ENCODE results near the gene FBLN1. TPM values are rescaled to one million over a fixed set of nuclear protein-coding genes. Genes with fewer than 3 reads are reported as not detected.

FBLN1 gene
- total and polyA plus RNA-seq, 2 donors (not counting 1 experiment from before 2014, with no cell fraction given): not detected

DNA sequence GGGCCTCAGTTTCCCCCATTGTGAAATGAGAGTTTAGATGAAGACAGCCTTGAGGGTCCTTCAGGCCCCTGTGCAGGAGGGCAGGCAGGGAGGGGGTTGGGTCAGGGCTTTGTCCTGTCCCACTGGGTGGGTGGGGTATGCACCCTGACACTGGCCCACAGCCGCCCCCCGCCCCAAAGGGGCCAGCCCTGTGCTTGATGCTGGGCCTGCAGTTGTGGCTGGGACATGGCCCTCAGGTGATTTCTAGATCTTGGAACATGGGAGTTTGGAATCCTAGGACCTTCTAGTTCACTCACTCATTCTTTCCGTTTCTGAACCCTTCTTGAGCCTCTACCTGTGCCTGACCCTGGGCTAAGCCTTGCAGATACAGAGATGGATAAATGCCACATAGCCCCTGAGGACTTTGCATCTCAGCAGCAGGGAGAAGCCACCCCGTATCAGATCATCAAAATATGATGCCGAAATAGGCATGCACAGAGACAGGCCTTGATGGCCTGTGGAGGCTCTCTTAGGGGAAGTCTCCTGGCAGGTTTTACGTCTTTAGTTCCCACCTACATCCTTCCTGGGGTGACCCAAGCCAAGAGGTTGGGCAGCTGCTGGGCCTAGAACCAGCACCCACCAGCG, 76.0 kb downstream of the FBLN1 start:
- Histone ChIP-seq H3K36me3 (replicated peaks in 1 of 2; ENCODE audit: control extremely low read depth in 1 of 2, control insufficient read depth in 1 of 2, extremely low read depth in 1 of 2, insufficient read depth in 2 of 2, low read length in 1 of 2) (no peaks in the 10 kb centered on the region), H3K4me2 (replicated peaks; ENCODE audit: low read depth, low read length, poor library complexity, severe bottlenecking) (no peak overlapping the region)
- CTCF ChIA-PET: interaction anchor here (0.6 to 1.7 kb wide), 10 partner anchors 16 to 538 kb away, joined by 3 to 5 read pairs (median 3); no protein-coding TSS in a partner anchor

DNA sequence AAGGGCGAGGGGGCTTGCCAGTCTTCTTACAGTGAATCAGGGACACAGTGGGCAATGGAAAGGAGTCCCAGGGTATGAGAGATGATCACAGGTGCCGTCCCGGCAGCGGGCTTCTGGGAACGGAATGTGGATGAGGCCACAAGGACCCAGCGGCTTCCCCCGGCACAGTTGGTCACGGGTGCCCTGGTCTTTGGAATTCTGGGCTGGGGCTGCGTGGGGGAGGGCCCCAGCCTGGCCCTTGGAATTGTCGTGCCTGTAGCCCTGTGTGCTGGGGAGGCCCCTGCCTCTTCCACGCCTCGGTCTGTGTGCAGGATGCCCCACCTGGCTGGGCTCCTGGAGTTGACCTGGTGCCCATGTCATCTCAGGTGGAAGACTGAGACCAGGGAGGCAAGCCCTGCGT, 76.6 kb downstream of the FBLN1 start:
- H3K4me1 Mint-ChIP-seq: peaks cover 11% of the 10 kb centered on the region
- no peak overlapping the region for H3K9ac ChIP-seq (ENCODE audit: low read length)
- H4K20me1 ChIP-seq (ENCODE audit: control insufficient read depth, insufficient read depth, low read length, poor library complexity, severe bottlenecking): no peaks in the 10 kb centered on the region
- no peak overlapping the region for H3K4me2 ChIP-seq (replicated peaks; ENCODE audit: low read depth, low read length, poor library complexity, severe bottlenecking)
- no peak overlapping the region for H3K27ac ChIP-seq (ENCODE audit: low read length in 2 of 2)
- CTCF ChIA-PET: interaction anchor here (0.9 kb wide), 1 partner anchor 537 kb away, joined by 3 read pairs; no protein-coding TSS in a partner anchor
- no peak for ATAC-seq (ENCODE audit: low read depth)
- DNase-seq: no peak
- H3K27me3 Mint-ChIP-seq: peaks cover 20% of the 10 kb centered on the region
- H3K4me1 ChIP-seq (ENCODE audit: control insufficient read depth in 2 of 2, insufficient read depth in 2 of 2, low read length in 2 of 2): peaks cover 16 to 17% of the 10 kb centered on the region in 2 donors
- no peaks in the 10 kb centered on the region for H3K79me2 ChIP-seq (ENCODE audit: control insufficient read depth, insufficient read depth, low read length)
- no peak overlapping the region for H2AFZ ChIP-seq (ENCODE audit: insufficient read depth, low read depth, low read length, poor library complexity, severe bottlenecking)
- intact Hi-C loops (cut with micrococcal nuclease): loop anchor here (5.0 kb wide), 1 partner anchor 322 kb away; no protein-coding TSS in a partner anchor
- H3K4me3 Mint-ChIP-seq: no peak overlapping the region
- POLR2A ChIA-PET: no interaction called here
- H3K9me3 ChIP-seq (ENCODE audit: control extremely low read depth in 1 of 3, control insufficient read depth in 2 of 3, insufficient read depth in 1 of 3, low read length in 2 of 3): peaks cover 0 to 30% (median 18%) of the 10 kb centered on the region in 3 donors
- peaks cover 3% of the 10 kb centered on the region for H3K9me3 Mint-ChIP-seq (ENCODE audit: insufficient read depth)
- 94% methylated on average over 13 of the region's 13 CpGs for WGBS (ENCODE audit: insufficient coverage)
- TF ChIP-seq, protein P1, sequence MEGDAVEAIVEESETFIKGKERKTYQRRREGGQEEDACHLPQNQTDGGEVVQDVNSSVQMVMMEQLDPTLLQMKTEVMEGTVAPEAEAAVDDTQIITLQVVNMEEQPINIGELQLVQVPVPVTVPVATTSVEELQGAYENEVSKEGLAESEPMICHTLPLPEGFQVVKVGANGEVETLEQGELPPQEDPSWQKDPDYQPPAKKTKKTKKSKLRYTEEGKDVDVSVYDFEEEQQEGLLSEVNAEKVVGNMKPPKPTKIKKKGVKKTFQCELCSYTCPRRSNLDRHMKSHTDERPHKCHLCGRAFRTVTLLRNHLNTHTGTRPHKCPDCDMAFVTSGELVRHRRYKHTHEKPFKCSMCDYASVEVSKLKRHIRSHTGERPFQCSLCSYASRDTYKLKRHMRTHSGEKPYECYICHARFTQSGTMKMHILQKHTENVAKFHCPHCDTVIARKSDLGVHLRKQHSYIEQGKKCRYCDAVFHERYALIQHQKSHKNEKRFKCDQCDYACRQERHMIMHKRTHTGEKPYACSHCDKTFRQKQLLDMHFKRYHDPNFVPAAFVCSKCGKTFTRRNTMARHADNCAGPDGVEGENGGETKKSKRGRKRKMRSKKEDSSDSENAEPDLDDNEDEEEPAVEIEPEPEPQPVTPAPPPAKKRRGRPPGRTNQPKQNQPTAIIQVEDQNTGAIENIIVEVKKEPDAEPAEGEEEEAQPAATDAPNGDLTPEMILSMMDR (IDR thresholded peaks at IDR 0.05): no peak
- no peak for TF ChIP-seq EZH2 (IDR thresholded peaks at IDR 0.05; ENCODE audit: borderline replicate concordance, insufficient read depth, low read depth, low read length, poor library complexity, severe bottlenecking)
- H3K27me3 ChIP-seq (replicated peaks in 1 of 4; ENCODE audit: control extremely low read depth in 1 of 4, control insufficient read depth in 3 of 4, insufficient read depth in 4 of 4, low read length in 3 of 4): peaks cover 0 to 29% (median 7%) of the 10 kb centered on the region in 4 experiments
- no peak overlapping the region for H3K27ac Mint-ChIP-seq
- H3K36me3 ChIP-seq (replicated peaks in 1 of 2; ENCODE audit: control extremely low read depth in 1 of 2, control insufficient read depth in 1 of 2, extremely low read depth in 1 of 2, insufficient read depth in 2 of 2, low read length in 1 of 2): no peaks in the 10 kb centered on the region
- no peak overlapping the region for H3K4me3 ChIP-seq (ENCODE audit: control extremely low read depth in 1 of 5, extremely low read depth in 1 of 5, insufficient read depth in 1 of 5, low read depth in 2 of 5, low read length in 4 of 5)

More for the DNA sequence above, 76.0 kb downstream of the FBLN1 start:
- intact Hi-C loops (cut with micrococcal nuclease): loop anchor here (5.0 kb wide), 1 partner anchor 321 kb away; no protein-coding TSS in a partner anchor
- H3K4me1 ChIP-seq (ENCODE audit: control insufficient read depth in 2 of 2, insufficient read depth in 2 of 2, low read length in 2 of 2): peaks cover 13% of the 10 kb centered on the region in 2 donors
- ATAC-seq (ENCODE audit: low read depth): no peak
- POLR2A ChIA-PET: no interaction called here
- H3K27ac ChIP-seq (ENCODE audit: low read length in 2 of 2): no peak overlapping the region
- no peak for TF ChIP-seq EZH2 (IDR thresholded peaks at IDR 0.05; ENCODE audit: borderline replicate concordance, insufficient read depth, low read depth, low read length, poor library complexity, severe bottlenecking)
- TF ChIP-seq, protein P1 (IDR thresholded peaks at IDR 0.05): no peak
- no peak overlapping the region for H2AFZ ChIP-seq (ENCODE audit: insufficient read depth, low read depth, low read length, poor library complexity, severe bottlenecking)
- H3K9me3 ChIP-seq (ENCODE audit: control extremely low read depth in 1 of 3, control insufficient read depth in 2 of 3, insufficient read depth in 1 of 3, low read length in 2 of 3): peaks cover 0 to 25% (median 12%) of the 10 kb centered on the region in 3 donors
- Mint-ChIP-seq H3K9me3 (ENCODE audit: insufficient read depth) (peaks cover 3% of the 10 kb centered on the region), H3K27me3 (peaks cover 20% of the 10 kb centered on the region), H3K27ac (no peak overlapping the region), H3K4me1 (peaks cover 10% of the 10 kb centered on the region), H3K4me3 (no peak overlapping the region)
- H3K79me2 ChIP-seq (ENCODE audit: control insufficient read depth, insufficient read depth, low read length): no peaks in the 10 kb centered on the region
- H3K9ac ChIP-seq (ENCODE audit: low read length): no peak overlapping the region
- H3K27me3 ChIP-seq (replicated peaks in 1 of 4; ENCODE audit: control extremely low read depth in 1 of 4, control insufficient read depth in 3 of 4, insufficient read depth in 4 of 4, low read length in 3 of 4): peaks cover 0 to 29% (median 7%) of the 10 kb centered on the region in 4 experiments
- no peaks in the 10 kb centered on the region for H4K20me1 ChIP-seq (ENCODE audit: control insufficient read depth, insufficient read depth, low read length, poor library complexity, severe bottlenecking)
- H3K4me3 ChIP-seq (ENCODE audit: control extremely low read depth in 1 of 5, extremely low read depth in 1 of 5, insufficient read depth in 1 of 5, low read depth in 2 of 5, low read length in 4 of 5): no peak overlapping the region
- WGBS (ENCODE audit: insufficient coverage): 77% methylated on average over 7 of the region's 7 CpGs
- no peak for DNase-seq

All from B cell (primary cell).